Effector CD8-positive, alpha-beta T cell (primary cell): ENCODE data around the gene CD247.

ENCODE experiments used
- DNase-seq: peaks from one replicate; lab custom pipeline; 2025; lab: John Stamatoyannopoulos, UW

The CD247 gene

GRCh38 chr1:167542109-167543032 lies 24.0 kb upstream of the CD247 start:
- no peak for DNase-seq

GRCh38 chr1:167541610-167542009 lies 23.3 kb upstream of the CD247 start:
- no peak for DNase-seq

GRCh38 chr1:167541003-167541402 lies 22.7 kb upstream of the CD247 start:
- no peak for DNase-seq

- DNase-seq: no peak
These were observed 20.3 kb upstream of the CD247 start for GRCh38 chr1:167538657-167539056.

- peak; percentile 50 for DNase-seq
These were observed 15.5 kb upstream of the CD247 start for GRCh38 chr1:167533851-167534300.

- no peak for DNase-seq
These were observed 14.9 kb upstream of the CD247 start for GRCh38 chr1:167532964-167533824.

- DNase-seq: no peak
These were observed 14.0 kb upstream of the CD247 start for GRCh38 chr1:167532375-167532774.

- no peak for DNase-seq
These were observed 11.6 kb upstream of the CD247 start for GRCh38 chr1:167529829-167530474.

- DNase-seq: no peak
These were observed 9.9 kb upstream of the CD247 start for GRCh38 chr1:167528057-167528728.

- no peak for DNase-seq
These were observed 8.5 kb upstream of the CD247 start for GRCh38 chr1:167526667-167527383.

- DNase-seq: no peak
These were observed 6.3 kb upstream of the CD247 start for GRCh38 chr1:167524651-167525050.

- DNase-seq: no peak
These were observed 3.9 kb upstream of the CD247 start for GRCh38 chr1:167522246-167522645.

GRCh38 chr1:167520711-167521206 lies 2.4 kb upstream of the CD247 start:
- DNase-seq: no peak

- DNase-seq: peak; percentile 63
These were observed 596 bp downstream of the CD247 start for GRCh38 chr1:167517535-167518330.

- peak; percentile 21 for DNase-seq
These were observed 1.6 kb downstream of the CD247 start for GRCh38 chr1:167516404-167517388.

- DNase-seq: no peak
These were observed 2.4 kb downstream of the CD247 start for GRCh38 chr1:167515893-167516321.

GRCh38 chr1:167515461-167515860 lies 2.9 kb downstream of the CD247 start:
- no peak for DNase-seq

GRCh38 chr1:167514288-167514687 lies 4.0 kb downstream of the CD247 start:
- DNase-seq: no peak
